GM12875 (cell line): Measurements from ENCODE around the gene NOP14.
"Not testable (repeated sequence)": the region's sequence is repeated elsewhere in the genome, so short reads cannot be mapped to it uniquely, and the experiment has no call there.

Source experiments
- H3K4me3 ChIP-seq: one replicate; pipeline ENCODE4 v1.5.1; 2011; ENCODE audit warnings: low read depth, low read length, control low read depth
- CTCF ChIP-seq: IDR thresholded peaks from 2 replicates; pipeline ENCODE4 v1.5.1; 2011; ENCODE audit warnings: low read depth, mild to moderate bottlenecking, control low read depth, inconsistent platforms, low read length, moderate library complexity, borderline replicate concordance; ENCODE audit not compliant: insufficient read depth

NOP14 gene

DNA sequence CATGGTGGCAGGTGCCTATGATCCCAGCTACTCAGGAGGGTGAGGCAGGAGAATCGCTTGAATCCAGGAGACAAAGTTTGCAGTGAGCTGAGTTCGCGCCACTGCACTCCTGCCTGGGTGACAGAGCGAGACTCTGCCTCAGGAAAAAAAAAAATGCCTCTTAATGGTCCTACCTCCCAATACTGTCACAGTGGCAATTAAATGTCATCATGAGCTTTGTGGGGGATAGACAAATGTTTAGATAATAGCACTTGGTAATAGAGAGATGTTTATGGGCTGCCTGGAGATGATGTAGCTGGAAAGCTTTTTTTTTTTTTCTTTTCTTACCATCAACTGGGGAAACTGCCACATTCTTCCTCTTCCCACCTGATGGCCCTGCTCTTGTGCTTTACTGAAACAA lies 33.2 kb upstream of the NOP14 start:
- TF ChIP-seq CTCF = no peak

GRCh38 chr4:2995546-2996265 lies 32.5 kb upstream of the NOP14 start:
- TF ChIP-seq CTCF = no peak

More for the DNA sequence above, 33.2 kb upstream of the NOP14 start:
- H3K4me3 ChIP-seq = no peak overlapping the region

GRCh38 chr4:2994917-2995316 lies 31.7 kb upstream of the NOP14 start:
- no peak for TF ChIP-seq CTCF
- H3K4me3 ChIP-seq = no peak overlapping the region

More at GRCh38 chr4:2995546-2996265, 32.5 kb upstream of the NOP14 start:
- H3K4me3 ChIP-seq = no peak overlapping the region

GRCh38 chr4:2991243-2991642 lies 28.0 kb upstream of the NOP14 start:
- no peak for TF ChIP-seq CTCF
- no peak overlapping the region for H3K4me3 ChIP-seq

DNA sequence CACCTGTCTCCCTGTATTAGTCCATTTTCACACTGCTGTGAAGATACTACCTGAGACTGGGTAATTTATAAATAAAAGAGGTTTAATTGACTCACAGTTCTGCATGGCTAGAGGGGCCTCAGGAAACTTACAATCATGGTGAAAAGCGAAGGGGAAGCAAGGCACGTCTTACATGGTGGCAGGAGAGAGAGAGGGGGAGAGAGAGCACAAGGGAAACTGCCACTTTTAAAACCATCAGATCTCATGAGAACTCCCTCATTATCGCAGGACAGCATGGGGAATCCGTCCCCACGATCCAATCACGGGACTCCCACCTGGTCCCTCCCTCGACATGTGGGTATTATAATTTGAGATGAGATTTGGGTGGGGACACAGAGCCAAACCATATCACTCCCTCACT lies 20.5 kb upstream of the NOP14 start:
- H3K4me3 ChIP-seq = not testable (repeated sequence)

DNA sequence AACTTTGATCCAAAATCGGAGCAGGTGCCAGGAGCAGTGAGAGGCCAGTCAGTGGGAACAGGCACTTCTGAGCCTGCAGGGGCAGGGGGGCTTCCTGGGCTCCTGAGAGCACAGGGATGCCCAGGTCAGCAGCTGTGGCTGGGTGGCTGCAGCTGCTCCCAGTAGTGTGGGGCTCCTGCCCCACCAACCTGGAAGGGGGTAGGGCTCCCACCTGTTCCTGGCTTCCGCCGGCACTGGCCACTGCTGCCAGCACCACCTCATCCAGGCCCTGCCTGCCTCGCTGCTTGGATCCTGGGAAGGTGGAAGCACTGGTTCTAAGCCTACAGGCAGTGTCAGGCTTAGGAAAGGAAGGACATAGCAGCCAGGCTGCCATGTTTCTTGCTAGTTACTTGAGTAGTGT lies 18.8 kb upstream of the NOP14 start:
- no peak for TF ChIP-seq CTCF
- H3K4me3 ChIP-seq = no peak overlapping the region

GRCh38 chr4:2981256-2981819 lies 18.1 kb upstream of the NOP14 start:
- TF ChIP-seq CTCF = no peak
- H3K4me3 ChIP-seq = no peak overlapping the region
